Measurements from ENCODE around the gene GALR3. TPM values are rescaled to one million over a fixed set of nuclear protein-coding genes. Genes with fewer than 3 reads are reported as not detected.

GALR3 gene
- total RNA-seq, 1 experiment from 2014 or later, result 0.31 TPM

GRCh38 chr22:37812869-37813678, 10.1 kb upstream of the GALR3 start:
- peaks cover 9% of the 10 kb centered on the region for H3K4me1 ChIP-seq (replicated peaks; ENCODE audit: insufficient read depth)
- TF ChIP-seq EZH2 (IDR thresholded peaks at IDR 0.05; ENCODE audit: low read depth), result no peak
- TF ChIP-seq, protein P1, sequence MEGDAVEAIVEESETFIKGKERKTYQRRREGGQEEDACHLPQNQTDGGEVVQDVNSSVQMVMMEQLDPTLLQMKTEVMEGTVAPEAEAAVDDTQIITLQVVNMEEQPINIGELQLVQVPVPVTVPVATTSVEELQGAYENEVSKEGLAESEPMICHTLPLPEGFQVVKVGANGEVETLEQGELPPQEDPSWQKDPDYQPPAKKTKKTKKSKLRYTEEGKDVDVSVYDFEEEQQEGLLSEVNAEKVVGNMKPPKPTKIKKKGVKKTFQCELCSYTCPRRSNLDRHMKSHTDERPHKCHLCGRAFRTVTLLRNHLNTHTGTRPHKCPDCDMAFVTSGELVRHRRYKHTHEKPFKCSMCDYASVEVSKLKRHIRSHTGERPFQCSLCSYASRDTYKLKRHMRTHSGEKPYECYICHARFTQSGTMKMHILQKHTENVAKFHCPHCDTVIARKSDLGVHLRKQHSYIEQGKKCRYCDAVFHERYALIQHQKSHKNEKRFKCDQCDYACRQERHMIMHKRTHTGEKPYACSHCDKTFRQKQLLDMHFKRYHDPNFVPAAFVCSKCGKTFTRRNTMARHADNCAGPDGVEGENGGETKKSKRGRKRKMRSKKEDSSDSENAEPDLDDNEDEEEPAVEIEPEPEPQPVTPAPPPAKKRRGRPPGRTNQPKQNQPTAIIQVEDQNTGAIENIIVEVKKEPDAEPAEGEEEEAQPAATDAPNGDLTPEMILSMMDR (conservative IDR thresholded peaks at IDR 0.05), result no peak
- no peak overlapping the region for H3K4me3 ChIP-seq
- H3K9me2 ChIP-seq (ENCODE audit: insufficient read depth), result no peaks in the 10 kb centered on the region
- no peaks in the 10 kb centered on the region for H3K36me3 ChIP-seq (ENCODE audit: low read depth)
- BruUV-seq (replicated peaks), result no TSS peak
- no peak overlapping the region for H3K27ac ChIP-seq
- no peak overlapping the region for H3K4me2 ChIP-seq
- peaks cover 7% of the 10 kb centered on the region for H3F3A ChIP-seq (ENCODE audit: insufficient read depth, low read depth)
- ChIA-PET POLR2A (ENCODE audit: unreplicated experiment) (interaction anchor here (0.5 kb wide), 1 partner anchor 50 kb away, joined by 3 read pairs; no protein-coding TSS in a partner anchor), CTCF (no interaction called here)
- H2AFZ ChIP-seq, result no peak overlapping the region
- peaks cover 6% of the 10 kb centered on the region; the same call in 1 of the 2 replicates for H3K79me2 ChIP-seq (ENCODE audit: low read depth)
- no peaks in the 10 kb centered on the region for H4K20me1 ChIP-seq (ENCODE audit: insufficient read depth)
- H3K9me3 ChIP-seq (ENCODE audit: insufficient read depth, low read depth), result no peaks in the 10 kb centered on the region
- H3K27me3 ChIP-seq (ENCODE audit: insufficient read depth, low read depth), result no peaks in the 10 kb centered on the region
- intact Hi-C loops (cut with micrococcal nuclease; ENCODE audit: unreplicated experiment), result no loop called here
- no peak for DNase-seq

- ChIA-PET POLR2A (ENCODE audit: unreplicated experiment) (interaction anchor here (0.6 to 0.7 kb wide), 2 partner anchors 8 to 11 kb away, joined by 3 to 6 read pairs; a partner anchor contains a TSS), CTCF (no interaction called here)
- no TSS peak for BruUV-seq (replicated peaks)
- TF ChIP-seq, protein P1 (conservative IDR thresholded peaks at IDR 0.05), result no peak
- no peak for TF ChIP-seq EZH2 (IDR thresholded peaks at IDR 0.05; ENCODE audit: low read depth)
- Histone ChIP-seq H3K79me2 (ENCODE audit: low read depth) (no peaks in the 10 kb centered on the region), H3K36me3 (ENCODE audit: low read depth) (no peaks in the 10 kb centered on the region), H3K9me2 (ENCODE audit: insufficient read depth) (no peaks in the 10 kb centered on the region), H4K20me1 (ENCODE audit: insufficient read depth) (no peaks in the 10 kb centered on the region), H3F3A (ENCODE audit: insufficient read depth, low read depth) (no peaks in the 10 kb centered on the region; the same call in none of the 2 replicates), H3K9me3 (ENCODE audit: insufficient read depth, low read depth) (no peaks in the 10 kb centered on the region), H3K27me3 (ENCODE audit: insufficient read depth, low read depth) (no peaks in the 10 kb centered on the region), H3K4me3 (no peak overlapping the region), H3K4me2 (no peak overlapping the region), H3K27ac (no peak overlapping the region), H3K4me1 (replicated peaks; ENCODE audit: insufficient read depth) (peaks cover 5% of the 10 kb centered on the region), H2AFZ (no peak overlapping the region)
- intact Hi-C loops (cut with micrococcal nuclease; ENCODE audit: unreplicated experiment), result loop anchor here (5.0 kb wide), 1 partner anchor 227 kb away; no protein-coding TSS in a partner anchor
- DNase-seq, result no peak
Observed at GRCh38 chr22:37815593-37815992, 7.6 kb upstream of the GALR3 start.

GRCh38 chr22:37816543-37817180, 6.5 kb upstream of the GALR3 start:
- no peak for DNase-seq
- intact Hi-C loops (cut with micrococcal nuclease; ENCODE audit: unreplicated experiment), result loop anchor here (1.0 to 5.0 kb wide), 4 partner anchors 47 to 226 kb away; no protein-coding TSS in a partner anchor
- POLR2A ChIA-PET (ENCODE audit: unreplicated experiment), result no interaction called here
- no peaks in the 10 kb centered on the region for H3K79me2 ChIP-seq (ENCODE audit: low read depth)
- no peak overlapping the region for H3K27ac ChIP-seq
- no peaks in the 10 kb centered on the region for H3K27me3 ChIP-seq (ENCODE audit: insufficient read depth, low read depth)
- H2AFZ ChIP-seq, result no peak overlapping the region
- CTCF ChIA-PET, result interaction anchor here (1.9 to 3.2 kb wide), 2 partner anchors 27 to 46 kb away, joined by 5 to 22 read pairs; partner anchors contain the start of gene ANKRD54
- no peaks in the 10 kb centered on the region for H3K9me2 ChIP-seq (ENCODE audit: insufficient read depth)
- TF ChIP-seq, protein P1 (conservative IDR thresholded peaks at IDR 0.05), result no peak
- TF ChIP-seq EZH2 (IDR thresholded peaks at IDR 0.05; ENCODE audit: low read depth), result no peak
- H3K4me1 ChIP-seq (replicated peaks; ENCODE audit: insufficient read depth), result peaks cover 5% of the 10 kb centered on the region
- no peaks in the 10 kb centered on the region for H4K20me1 ChIP-seq (ENCODE audit: insufficient read depth)
- no TSS peak for BruUV-seq (replicated peaks)
- H3K4me3 ChIP-seq, result no peak overlapping the region
- H3K36me3 ChIP-seq (ENCODE audit: low read depth), result no peaks in the 10 kb centered on the region
- H3K4me2 ChIP-seq, result no peak overlapping the region
- no peaks in the 10 kb centered on the region for H3K9me3 ChIP-seq (ENCODE audit: insufficient read depth, low read depth)
- no peaks in the 10 kb centered on the region; the same call in none of the 2 replicates for H3F3A ChIP-seq (ENCODE audit: insufficient read depth, low read depth)
